ENCODE data around the gene TEX9. TPM values are rescaled to one million over a fixed set of nuclear protein-coding genes. Genes with fewer than 3 reads are reported as not detected.

Gene TEX9
- polyA plus RNA-seq, 1 donor (not counting 4 experiments of a cell fraction or from before 2014, with no cell fraction given) = 3.4 TPM

DNA sequence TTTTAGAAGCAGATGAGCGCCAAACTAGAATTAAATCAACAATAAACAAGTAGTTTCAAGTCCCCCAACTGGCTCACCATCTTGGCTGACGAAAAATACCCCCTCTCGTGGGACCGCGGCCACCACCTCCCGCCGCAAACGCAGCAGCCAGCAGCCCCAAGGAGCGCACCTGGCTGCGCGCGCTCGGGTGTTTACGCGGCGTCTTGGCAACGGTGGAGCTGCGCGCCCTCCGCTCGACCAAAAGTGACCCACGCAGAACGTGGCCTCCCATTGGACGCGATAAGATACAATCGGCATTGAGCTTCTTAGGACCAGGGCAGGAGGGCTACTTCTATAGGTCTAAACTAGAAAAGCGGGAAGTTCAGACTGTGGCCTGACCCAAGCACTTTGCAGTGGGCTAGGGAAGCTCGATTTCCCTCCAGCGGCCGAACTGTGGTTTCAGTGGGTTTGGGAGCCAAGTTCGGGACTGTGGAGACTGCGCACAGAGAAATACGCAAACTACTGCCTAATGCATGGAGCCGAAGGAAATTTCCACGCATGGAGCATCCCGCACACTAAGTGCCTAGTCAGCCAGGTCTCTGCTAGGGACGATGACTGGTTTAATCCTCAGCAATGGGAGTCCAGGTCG is 99.8 kb downstream of the TEX9 start, which contains the start of gene MNS1:
MNS1 (minus strand) TSS at position 245 of the 628 bp plus-strand sequence; CDS start at position 80, 165 bp downstream.
- Histone ChIP-seq H3K36me3 (ENCODE audit: control insufficient read depth in 2 of 2, extremely low read depth in 1 of 2, insufficient read depth in 2 of 2, low read length in 2 of 2) (no peaks in the 10 kb centered on the region), H3K27me3 (ENCODE audit: control insufficient read depth, extremely low read depth, insufficient read depth, low read length) (no peaks in the 10 kb centered on the region), H3K9ac (ENCODE audit: control insufficient read depth, extremely low read depth, insufficient read depth, low read length) (peak within 1 kb of the TSS; percentile 70), H3K79me2 (ENCODE audit: control insufficient read depth, insufficient read depth, low read length) (no peaks in the 10 kb centered on the region), H3K4me1 (ENCODE audit: control insufficient read depth, extremely low read depth, insufficient read depth, low read length) (peaks cover 4% of the 10 kb centered on the region), H2AFZ (ENCODE audit: control insufficient read depth, low read length) (peak within 1 kb of the TSS; percentile 96), H3K9me3 (ENCODE audit: control insufficient read depth, low read depth, low read length) (no peaks in the 10 kb centered on the region), H3K4me2 (ENCODE audit: control insufficient read depth, extremely low read depth, insufficient read depth, low read depth, low read length) (peak within 1 kb of the TSS; percentile 98), H3K27ac (ENCODE audit: control insufficient read depth, insufficient read depth, low read length) (peak within 1 kb of the TSS; percentile 21), H3K4me3 (ENCODE audit: control insufficient read depth in 2 of 3, extremely low read depth in 1 of 3, insufficient read depth in 2 of 3, low read depth in 1 of 3, low read length in 3 of 3) (peak within 1 kb of the TSS; percentile 46 to 86 (median 82)), H4K20me1 (ENCODE audit: control insufficient read depth, extremely low read depth, insufficient read depth, low read length) (no peaks in the 10 kb centered on the region), H3K9me1 (ENCODE audit: control insufficient read depth, extremely low read depth, insufficient read depth, low read length) (no peaks in the 10 kb centered on the region)
- FAIRE-seq = peak; percentile 98
- dilution Hi-C loops (cut with MboI; ENCODE audit: extremely low pct_ligation_motif_present, low sequenced_read_pairs) = no loop called here
- TF ChIP-seq, protein P1, sequence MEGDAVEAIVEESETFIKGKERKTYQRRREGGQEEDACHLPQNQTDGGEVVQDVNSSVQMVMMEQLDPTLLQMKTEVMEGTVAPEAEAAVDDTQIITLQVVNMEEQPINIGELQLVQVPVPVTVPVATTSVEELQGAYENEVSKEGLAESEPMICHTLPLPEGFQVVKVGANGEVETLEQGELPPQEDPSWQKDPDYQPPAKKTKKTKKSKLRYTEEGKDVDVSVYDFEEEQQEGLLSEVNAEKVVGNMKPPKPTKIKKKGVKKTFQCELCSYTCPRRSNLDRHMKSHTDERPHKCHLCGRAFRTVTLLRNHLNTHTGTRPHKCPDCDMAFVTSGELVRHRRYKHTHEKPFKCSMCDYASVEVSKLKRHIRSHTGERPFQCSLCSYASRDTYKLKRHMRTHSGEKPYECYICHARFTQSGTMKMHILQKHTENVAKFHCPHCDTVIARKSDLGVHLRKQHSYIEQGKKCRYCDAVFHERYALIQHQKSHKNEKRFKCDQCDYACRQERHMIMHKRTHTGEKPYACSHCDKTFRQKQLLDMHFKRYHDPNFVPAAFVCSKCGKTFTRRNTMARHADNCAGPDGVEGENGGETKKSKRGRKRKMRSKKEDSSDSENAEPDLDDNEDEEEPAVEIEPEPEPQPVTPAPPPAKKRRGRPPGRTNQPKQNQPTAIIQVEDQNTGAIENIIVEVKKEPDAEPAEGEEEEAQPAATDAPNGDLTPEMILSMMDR (optimal IDR thresholded peaks at IDR 0.05 in 1 of 3, IDR thresholded peaks at IDR 0.05 in 1 of 3, conservative IDR thresholded peaks at IDR 0.05 in 1 of 3; ENCODE audit: extremely low read depth in 1 of 3, insufficient read depth in 2 of 3, low read length in 3 of 3) = no peak
- TF ChIP-seq EZH2 (IDR thresholded peaks at IDR 0.05; ENCODE audit: low read length) = no peak
- peak; percentile 44 for DNase-seq (ENCODE audit: low read depth, low spot score)

DNA sequence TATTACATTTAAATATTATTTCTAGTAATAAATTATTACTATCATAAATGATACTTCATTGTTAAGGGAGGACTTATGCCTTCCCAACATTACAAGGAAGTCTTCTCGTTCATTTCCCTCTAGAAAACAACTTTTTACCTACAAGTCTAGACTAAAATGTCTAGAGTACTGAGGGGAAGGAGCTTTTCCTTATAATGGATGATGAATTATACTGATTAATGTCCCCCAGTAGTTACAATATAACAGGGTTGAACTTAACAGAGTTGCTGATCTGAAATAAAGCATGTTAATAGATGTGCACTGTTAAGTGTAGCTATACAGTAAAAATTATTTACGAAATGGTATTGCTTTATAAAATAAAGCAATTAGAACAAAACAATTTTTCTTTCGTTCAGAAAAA is 102.4 kb downstream of the TEX9 start:
- H3K79me2 ChIP-seq (ENCODE audit: control insufficient read depth, insufficient read depth, low read length) = no peaks in the 10 kb centered on the region
- no peak overlapping the region for H2AFZ ChIP-seq (ENCODE audit: control insufficient read depth, low read length)
- DNase-seq (ENCODE audit: low read depth, low spot score) = no peak
- FAIRE-seq = no peak
- H3K27ac ChIP-seq (ENCODE audit: control insufficient read depth, insufficient read depth, low read length) = no peak overlapping the region
- no peak overlapping the region for H3K4me3 ChIP-seq (ENCODE audit: control insufficient read depth in 2 of 3, extremely low read depth in 1 of 3, insufficient read depth in 2 of 3, low read depth in 1 of 3, low read length in 3 of 3)
- no peaks in the 10 kb centered on the region for H3K36me3 ChIP-seq (ENCODE audit: control insufficient read depth in 2 of 2, extremely low read depth in 1 of 2, insufficient read depth in 2 of 2, low read length in 2 of 2)
- peaks cover 2% of the 10 kb centered on the region for H3K27me3 ChIP-seq (ENCODE audit: control insufficient read depth, extremely low read depth, insufficient read depth, low read length)
- H3K9me3 ChIP-seq (ENCODE audit: control insufficient read depth, low read depth, low read length) = no peaks in the 10 kb centered on the region
- H4K20me1 ChIP-seq (ENCODE audit: control insufficient read depth, extremely low read depth, insufficient read depth, low read length) = no peaks in the 10 kb centered on the region
- no peaks in the 10 kb centered on the region for H3K9me1 ChIP-seq (ENCODE audit: control insufficient read depth, extremely low read depth, insufficient read depth, low read length)
- no peak for TF ChIP-seq EZH2 (IDR thresholded peaks at IDR 0.05; ENCODE audit: low read length)
- TF ChIP-seq, protein P1 (optimal IDR thresholded peaks at IDR 0.05 in 1 of 3, IDR thresholded peaks at IDR 0.05 in 1 of 3, conservative IDR thresholded peaks at IDR 0.05 in 1 of 3; ENCODE audit: extremely low read depth in 1 of 3, insufficient read depth in 2 of 3, low read length in 3 of 3) = no peak
- no peak overlapping the region for H3K9ac ChIP-seq (ENCODE audit: control insufficient read depth, extremely low read depth, insufficient read depth, low read length)
- H3K4me2 ChIP-seq (ENCODE audit: control insufficient read depth, extremely low read depth, insufficient read depth, low read depth, low read length) = no peak overlapping the region
- dilution Hi-C loops (cut with MboI; ENCODE audit: extremely low pct_ligation_motif_present, low sequenced_read_pairs) = no loop called here
- H3K4me1 ChIP-seq (ENCODE audit: control insufficient read depth, extremely low read depth, insufficient read depth, low read length) = peaks cover 4% of the 10 kb centered on the region
